H9 (cell line): ENCODE data around the gene CWH43. TPM values are rescaled to one million over a fixed set of nuclear protein-coding genes. Genes with fewer than 3 reads are reported as not detected.
"Not testable (repeated sequence)": the region's sequence is repeated elsewhere in the genome, so short reads cannot be mapped to it uniquely, and the experiment has no call there.

Experiments used
- DNase-seq: peaks from one replicate; pipeline ENCODE4 v3.0.0-alpha.2; 2017
- H2AFZ ChIP-seq: one replicate; pipeline ENCODE4 v1.6.1; 2013; ENCODE audit warnings: mild to moderate bottlenecking, low read length, control low read depth, moderate library complexity
- H2AK5ac ChIP-seq: 2 replicates; pipeline ENCODE4 v1.6.1; 2013; ENCODE audit warnings: low read length, control low read depth, mixed read lengths; ENCODE audit not compliant: insufficient read length
- H2BK120ac ChIP-seq: one replicate; pipeline ENCODE4 v1.6.1; 2013; ENCODE audit warnings: low read depth, mild to moderate bottlenecking, low read length, control low read depth, inconsistent platforms; ENCODE audit not compliant: poor library complexity, severe bottlenecking
- H2BK12ac ChIP-seq: 2 replicates; pipeline ENCODE4 v1.6.1; 2013; ENCODE audit warnings: low read length, control low read depth, mixed read lengths, low read depth; ENCODE audit not compliant: insufficient read length
- H2BK15ac ChIP-seq: 2 replicates; pipeline ENCODE4 v1.6.1; 2013; ENCODE audit warnings: low read depth, low read length, control low read depth
- H2BK20ac ChIP-seq: one replicate; pipeline ENCODE4 v1.6.1; 2013; ENCODE audit warnings: low read depth, mild to moderate bottlenecking, low read length, control low read depth, inconsistent platforms; ENCODE audit not compliant: poor library complexity, severe bottlenecking
- H2BK5ac ChIP-seq: 2 replicates; pipeline ENCODE4 v1.6.1; 2013; ENCODE audit warnings: low read length, control low read depth, mixed read lengths; ENCODE audit not compliant: insufficient read length
- H3K14ac ChIP-seq: 2 replicates; pipeline ENCODE4 v1.6.1; 2013; ENCODE audit warnings: low read length, control low read depth; ENCODE audit not compliant: insufficient read depth
- H3K18ac ChIP-seq: 2 replicates; pipeline ENCODE4 v1.6.1; 2013; ENCODE audit warnings: low read depth, mild to moderate bottlenecking, mixed read lengths, low read length, control low read depth; ENCODE audit not compliant: insufficient read length
- H3K23ac ChIP-seq: 2 replicates; pipeline ENCODE4 v1.6.1; 2013; ENCODE audit warnings: low read length, control low read depth, mixed read lengths, low read depth; ENCODE audit not compliant: insufficient read length
- H3K23me2 ChIP-seq: 2 replicates; pipeline ENCODE4 v1.6.1; 2013; ENCODE audit warnings: low read depth, mild to moderate bottlenecking, mixed read lengths, low read length, control low read depth; ENCODE audit not compliant: insufficient read length, poor library complexity, severe bottlenecking
- H3K27ac ChIP-seq: 2 replicates; pipeline ENCODE4 v1.5.1; 2013; ENCODE audit warnings: low read length, control low read depth, mixed read lengths, low read depth; ENCODE audit not compliant: insufficient read length
- H3K27me3 ChIP-seq: 2 replicates; pipeline ENCODE4 v1.6.1; 2013; ENCODE audit warnings: low read length, control low read depth, inconsistent platforms; ENCODE audit not compliant: insufficient read depth
- H3K4ac ChIP-seq: 2 replicates; pipeline ENCODE4 v1.6.1; 2013; ENCODE audit warnings: low read depth, mild to moderate bottlenecking, control low read depth, inconsistent platforms, low read length, moderate library complexity
- H3K4me1 ChIP-seq: 2 replicates; pipeline ENCODE4 v1.6.1; 2013; ENCODE audit warnings: low read length, control low read depth, inconsistent platforms; ENCODE audit not compliant: insufficient read depth
- H3K4me2 ChIP-seq: 2 replicates; pipeline ENCODE4 v1.6.1; 2013; ENCODE audit warnings: low read length, control low read depth, mixed read lengths; ENCODE audit not compliant: insufficient read length, insufficient read depth
- H3K56ac ChIP-seq: 2 replicates; pipeline ENCODE4 v1.6.1; 2013; ENCODE audit warnings: low read depth, mild to moderate bottlenecking, mixed read lengths, low read length, control low read depth; ENCODE audit not compliant: insufficient read length
- H3K79me1 ChIP-seq: 2 replicates; pipeline ENCODE4 v1.6.1; 2013; ENCODE audit warnings: low read depth, mild to moderate bottlenecking, moderate library complexity, low read length, control low read depth, inconsistent platforms; ENCODE audit not compliant: insufficient read depth, poor library complexity, severe bottlenecking
- H3K79me2 ChIP-seq: 2 replicates; pipeline ENCODE4 v1.6.1; 2013; ENCODE audit warnings: low read length, control low read depth, inconsistent platforms; ENCODE audit not compliant: insufficient read depth
- H3K9ac ChIP-seq: 2 replicates; pipeline ENCODE4 v1.6.1; 2013; ENCODE audit warnings: low read length, control low read depth, mixed read lengths; ENCODE audit not compliant: insufficient read length; ENCODE audit errors: extremely low read depth
- H3K9me3 ChIP-seq: one replicate; pipeline ENCODE4 v1.6.1; 2013; ENCODE audit warnings: low read depth, low read length, inconsistent platforms; ENCODE audit not compliant: control insufficient read depth
- H3T11ph ChIP-seq: one replicate; pipeline ENCODE4 v1.6.1; 2013; ENCODE audit warnings: mild to moderate bottlenecking, low read length, control low read depth, inconsistent platforms
- H4K20me1 ChIP-seq: one replicate; pipeline ENCODE4 v1.6.1; 2013; ENCODE audit not compliant: control insufficient read depth, insufficient read length, insufficient read depth
- H4K5ac ChIP-seq: 2 replicates; pipeline ENCODE4 v1.6.1; 2013; ENCODE audit warnings: low read depth, mild to moderate bottlenecking, mixed read lengths, low read length, control low read depth; ENCODE audit not compliant: insufficient read length
- H4K8ac ChIP-seq: replicated peaks from 2 replicates; pipeline ENCODE4 v1.6.1; 2013; ENCODE audit warnings: low read length, control low read depth, mixed read lengths, low read depth; ENCODE audit not compliant: insufficient read length
- H4K91ac ChIP-seq: 2 replicates; pipeline ENCODE4 v1.6.1; 2013; ENCODE audit warnings: low read depth, mild to moderate bottlenecking, moderate library complexity, mixed read lengths, low read length, control low read depth; ENCODE audit not compliant: insufficient read length
- H3K27ac Mint-ChIP-seq, 3 experiments: 2 replicates in 2 of 3; 3 replicates in 1 of 3; pipeline ENCODE4 v1.8.0; 2020 to 2021; ENCODE audit warnings: mixed read lengths in 3 of 3, mild to moderate bottlenecking in 1 of 3, moderate library complexity in 1 of 3
- H3K27me3 Mint-ChIP-seq: 2 replicates; pipeline ENCODE4 v1.8.0; 2021; ENCODE audit warnings: low read depth, mild to moderate bottlenecking, moderate library complexity, mixed read lengths
- H3K36me3 Mint-ChIP-seq, 3 experiments: 2 replicates in 2 of 3; 3 replicates in 1 of 3; pipeline ENCODE4 v1.8.0; 2020 to 2021; ENCODE audit warnings: low read depth in 3 of 3, mixed read lengths in 3 of 3; ENCODE audit not compliant: insufficient read depth in 1 of 3
- H3K4me1 Mint-ChIP-seq, 2 experiments: 2 replicates each; pipeline ENCODE4 v1.8.0; 2020; ENCODE audit warnings: mixed read lengths in 2 of 2
- H3K4me3 Mint-ChIP-seq, 2 experiments: 2 replicates in 1 of 2; 3 replicates in 1 of 2; pipeline ENCODE4 v1.8.0; 2020 to 2021; ENCODE audit warnings: mild to moderate bottlenecking in 2 of 2, mixed read lengths in 2 of 2, moderate library complexity in 1 of 2
- H3K9me3 Mint-ChIP-seq, 2 experiments: 2 replicates in 1 of 2; 3 replicates in 1 of 2; pipeline ENCODE4 v1.8.0; 2020; ENCODE audit warnings: mild to moderate bottlenecking in 2 of 2, mixed read lengths in 2 of 2, moderate library complexity in 1 of 2
- WGBS: extraction: QIAGEN DNeasy Blood & Tissue Kit; methylation state at CpG from one replicate; pipeline ENCODE4 v1.1.7; 2013; ENCODE audit warnings: missing lambda C conversion rate, low lambda C conversion rate, mixed read lengths; ENCODE audit not compliant: insufficient read length; ENCODE audit errors: extremely low coverage; 5-methylcytosine and 5-hydroxymethylcytosine counted together
- total RNA-seq: library from RNA; stranded (reverse); gene quantifications from 2 replicates; pipeline ENCODE4 v1.2.1, GENCODE V29; 2021

Gene CWH43
- total RNA-seq, 1 experiment from 2014 or later = not detected

DNA sequence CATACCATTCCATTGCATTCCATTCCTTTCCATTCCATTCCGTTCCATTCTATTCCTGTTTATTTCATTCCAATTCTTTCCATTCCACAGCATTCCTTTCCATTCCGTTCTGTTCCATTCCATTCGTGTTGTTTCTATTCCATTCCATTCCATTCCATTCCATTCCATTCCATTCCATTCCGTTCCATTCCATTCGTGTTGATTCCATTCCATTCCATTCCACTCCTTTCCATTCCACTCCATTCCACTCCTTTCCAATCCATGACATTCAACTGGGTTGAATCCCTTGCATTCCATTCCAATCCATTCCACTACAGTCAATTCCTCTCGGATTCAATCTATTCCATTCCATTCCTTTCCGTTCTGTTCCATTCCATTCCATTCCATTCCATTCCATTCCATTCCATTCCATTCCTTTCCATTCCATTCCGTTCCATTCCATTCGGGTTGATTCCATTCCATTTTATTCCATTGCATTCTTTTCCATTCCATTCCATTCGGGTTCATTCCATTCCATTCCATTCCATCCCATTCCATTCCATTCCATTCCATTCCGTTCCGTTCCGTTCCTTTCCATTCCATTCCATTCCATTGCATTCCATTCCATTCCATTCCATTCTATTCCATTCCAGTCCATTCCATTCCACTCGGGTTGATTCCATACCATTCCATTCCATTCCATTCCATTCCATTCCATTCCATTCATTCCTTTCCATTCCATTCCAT is 112.1 kb downstream of the CWH43 start:
- Mint-ChIP-seq H3K4me3 (peak overlapping the region in 1 of 2 experiments; percentile 0; a peak in 2 of 5 replicates), H3K36me3 (peaks cover 60 to 63% (median 60%) of the 10 kb centered on the region in 3 experiments), H3K27me3 (peaks cover 54% of the 10 kb centered on the region), H3K9me3 (peaks cover 71% of the 10 kb centered on the region in 2 experiments)
- not testable (repeated sequence) for H4K8ac ChIP-seq, H3T11ph ChIP-seq, H3K79me1 ChIP-seq, H2AFZ ChIP-seq, H3K4me1 Mint-ChIP-seq, DNase-seq, H3K23ac ChIP-seq, H2BK5ac ChIP-seq, H3K79me2 ChIP-seq, H3K4me2 ChIP-seq, H3K18ac ChIP-seq, H4K91ac ChIP-seq, H2AK5ac ChIP-seq, H3K23me2 ChIP-seq, H4K20me1 ChIP-seq, H3K27ac Mint-ChIP-seq, H3K27ac ChIP-seq, H2BK12ac ChIP-seq, H3K9ac ChIP-seq, H3K56ac ChIP-seq, H3K4ac ChIP-seq, H2BK15ac ChIP-seq, H2BK20ac ChIP-seq, H4K5ac ChIP-seq, H3K27me3 ChIP-seq, H2BK120ac ChIP-seq, H3K14ac ChIP-seq, H3K4me1 ChIP-seq
- peaks cover 55% of the 10 kb centered on the region for H3K9me3 ChIP-seq
- WGBS = 100% methylated on average over 8 of the region's 14 CpGs

GRCh38 chr4:49099831-49100444 is 113.9 kb downstream of the CWH43 start:
- H4K20me1 ChIP-seq, H3K79me1 ChIP-seq, H3K4ac ChIP-seq, H3K23me2 ChIP-seq, H3K27ac ChIP-seq, H3K27ac Mint-ChIP-seq, H2BK12ac ChIP-seq, H4K91ac ChIP-seq, H3T11ph ChIP-seq, H3K14ac ChIP-seq, H2BK5ac ChIP-seq, H3K23ac ChIP-seq, H3K4me1 Mint-ChIP-seq, H2BK20ac ChIP-seq, H2AFZ ChIP-seq, DNase-seq, H4K8ac ChIP-seq, H3K4me1 ChIP-seq, H2BK15ac ChIP-seq, H3K18ac ChIP-seq, H3K4me2 ChIP-seq, H2AK5ac ChIP-seq, H2BK120ac ChIP-seq, H4K5ac ChIP-seq, H3K27me3 ChIP-seq, H3K79me2 ChIP-seq, H3K9ac ChIP-seq, H3K56ac ChIP-seq: not testable (repeated sequence)
- 100% methylated on average over 4 of the region's 16 CpGs for WGBS
- Mint-ChIP-seq H3K27me3 (peaks cover 68% of the 10 kb centered on the region), H3K9me3 (peaks cover 84 to 85% of the 10 kb centered on the region in 2 experiments), H3K4me3 (peak overlapping the region in 1 of 2 experiments; percentile 0; a peak in 1 of 5 replicates), H3K36me3 (peaks cover 73 to 78% (median 77%) of the 10 kb centered on the region in 3 experiments)
- peaks cover 70% of the 10 kb centered on the region for H3K9me3 ChIP-seq
